GM19023 (cell line): ENCODE data around the gene XRCC4.
"Not testable (repeated sequence)": the region's sequence is repeated elsewhere in the genome, so short reads cannot be mapped to it uniquely, and the experiment has no call there.

ENCODE experiments used
- ATAC-seq: cut with Tn5 transposase; IDR thresholded peaks from one replicate; pipeline ENCODE4 v1.9.1; 2021; ENCODE audit warnings: mild to moderate bottlenecking, moderate library complexity; ENCODE audit not compliant: unreplicated experiment

Gene XRCC4

DNA sequence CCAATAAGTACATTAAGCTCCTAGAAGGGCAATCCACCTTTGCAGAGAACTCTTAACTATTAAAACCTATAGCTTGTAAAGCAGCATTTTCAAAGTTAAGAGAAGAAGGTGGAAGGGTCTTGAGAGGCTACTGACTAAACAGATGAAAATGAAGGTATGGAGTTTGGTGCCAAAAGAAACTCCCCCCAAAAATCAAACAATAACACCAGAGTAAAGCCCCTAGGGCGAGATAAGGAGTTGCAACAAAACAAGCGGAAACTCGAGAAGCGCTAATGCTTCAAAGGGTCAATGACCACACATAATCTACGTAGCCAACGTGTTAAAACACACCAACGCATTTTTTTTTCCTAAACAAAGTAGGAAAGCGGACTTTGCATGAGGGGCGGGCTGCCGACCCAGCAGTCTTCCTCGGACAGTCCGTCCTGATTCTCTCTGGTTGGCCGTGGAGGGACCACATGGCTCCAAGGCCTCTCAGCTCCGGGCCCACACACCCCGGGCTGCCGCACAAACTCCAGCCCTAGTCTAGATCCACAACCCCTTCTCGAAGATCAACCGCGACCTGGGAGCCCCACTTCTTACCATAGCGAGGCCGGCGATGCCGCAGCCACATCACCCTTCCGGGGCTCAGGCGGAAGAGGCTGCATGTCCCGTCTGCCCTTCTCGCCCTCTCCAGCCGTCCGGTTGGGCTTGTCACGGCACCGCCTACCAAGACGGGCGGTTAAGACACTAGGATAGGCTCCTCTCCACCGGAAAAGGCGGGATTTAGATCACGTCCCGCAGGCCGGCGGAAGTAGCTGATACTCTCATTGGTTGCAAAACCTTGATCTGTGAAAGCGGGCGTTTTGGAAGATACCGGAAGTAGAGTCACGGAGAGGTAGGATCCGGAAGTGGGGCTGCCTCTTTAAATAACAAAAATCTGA, at the start of gene XRCC4, which contains the start of gene TMEM167A:
Gene XRCC4 (plus strand): TSS at position 806 of the 920 bp plus-strand sequence. CDS start 27,373 bp downstream, outside the sequence.
Gene TMEM167A (minus strand): TSS at position 653 of the 920 bp plus-strand sequence. CDS start 71 bp downstream, at position 582.
- ATAC-seq, result peak; percentile 99

- ATAC-seq, result no peak
Measured at GRCh38 chr5:83029912-83030311, 47.4 kb upstream of the XRCC4 start.

GRCh38 chr5:83031381-83031780, 46.0 kb upstream of the XRCC4 start:
- no peak for ATAC-seq

- ATAC-seq, result no peak
Measured at GRCh38 chr5:83034036-83034435, 43.3 kb upstream of the XRCC4 start.

DNA sequence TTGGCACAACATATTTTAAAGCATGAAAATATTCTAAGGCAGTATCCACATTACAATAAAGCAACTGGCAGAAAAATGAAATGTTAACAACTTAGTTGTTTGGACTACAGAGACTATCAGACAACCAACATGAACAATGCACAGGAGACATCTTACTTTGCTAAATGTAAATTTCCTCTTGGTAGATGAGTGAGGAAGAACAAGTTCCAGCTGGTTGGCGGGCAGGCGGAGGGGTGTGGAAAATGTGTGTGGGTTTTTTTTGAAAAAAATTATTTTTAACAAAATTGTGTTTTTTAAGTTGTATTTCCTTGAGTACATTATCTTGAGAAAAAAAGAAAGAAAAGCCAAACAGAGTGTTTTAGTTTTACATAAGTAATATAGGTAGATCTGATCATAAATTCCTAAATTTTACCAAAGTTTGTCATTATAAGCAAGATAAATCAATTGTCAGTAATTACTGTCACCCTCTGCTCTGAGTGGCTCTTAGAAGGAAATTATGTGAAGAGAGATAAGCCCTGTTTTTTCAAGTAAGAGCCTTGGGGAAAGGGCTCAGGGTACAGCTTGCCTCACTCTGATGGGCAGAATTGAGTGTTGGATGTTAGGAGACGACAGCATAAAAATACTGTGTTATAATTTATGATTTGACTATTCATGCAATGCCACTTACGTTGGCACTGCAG, 42.7 kb upstream of the XRCC4 start:
- ATAC-seq, result no peak

DNA sequence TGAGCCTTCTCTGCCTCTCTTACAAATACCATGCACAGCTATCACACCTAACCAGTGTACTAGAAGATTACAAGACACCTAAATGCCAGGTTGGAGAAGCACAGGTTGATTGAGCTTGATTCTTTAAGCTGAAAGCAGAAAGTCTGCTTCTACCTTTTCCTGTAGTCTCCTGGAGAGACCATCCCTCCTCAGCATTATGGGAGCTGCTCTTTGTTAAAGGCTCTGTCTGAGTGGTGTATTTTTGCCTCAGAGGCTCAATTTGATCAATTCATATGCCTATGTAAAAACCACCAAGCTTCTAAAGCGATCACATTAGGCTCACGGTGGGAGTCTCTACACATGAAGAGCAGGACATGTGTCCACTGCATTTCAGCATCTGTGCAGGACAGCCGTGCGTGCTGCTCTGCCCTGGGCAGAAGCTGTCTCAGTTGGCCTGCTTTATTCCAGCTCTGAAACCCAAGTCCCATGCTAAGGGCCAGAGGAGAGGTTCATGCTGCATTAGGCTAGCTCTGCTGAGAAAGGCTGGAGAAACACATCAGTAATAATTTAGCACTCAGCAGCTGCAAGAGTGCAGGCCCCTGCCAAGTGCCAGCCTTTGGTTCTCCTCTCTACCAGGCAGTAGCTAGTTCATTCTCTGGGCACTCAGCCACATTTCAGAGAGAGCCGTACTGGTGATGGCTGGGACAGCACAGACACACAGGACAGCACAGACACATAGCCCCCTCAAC, 41.8 kb upstream of the XRCC4 start:
- no peak for ATAC-seq

- no peak for ATAC-seq
Measured at GRCh38 chr5:83036991-83037575, 40.3 kb upstream of the XRCC4 start.

GRCh38 chr5:83038924-83039323, 38.4 kb upstream of the XRCC4 start:
- no peak for ATAC-seq

- no peak for ATAC-seq
Measured at GRCh38 chr5:83042507-83042906, 34.8 kb upstream of the XRCC4 start.

GRCh38 chr5:83044926-83045325, 32.4 kb upstream of the XRCC4 start:
- ATAC-seq, result no peak

DNA sequence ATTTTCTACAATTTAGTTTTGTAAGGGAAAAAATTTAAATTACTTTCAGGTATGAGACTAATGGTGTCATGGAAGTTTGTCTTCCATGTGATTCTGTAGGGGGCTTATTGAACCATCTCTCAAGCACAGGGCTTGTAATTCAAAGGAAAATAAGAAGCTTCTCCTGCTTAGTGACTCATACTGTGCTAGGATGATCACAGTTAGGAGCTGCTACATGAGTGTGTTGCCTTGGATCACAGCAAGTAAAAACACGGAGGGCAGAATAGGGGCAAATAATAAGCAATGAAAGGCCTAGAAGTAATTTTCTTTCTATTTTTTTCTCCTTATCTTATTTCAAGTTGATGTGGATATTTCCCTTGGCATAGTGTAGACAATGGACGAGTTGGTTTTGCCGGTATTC, 29.1 kb upstream of the XRCC4 start:
- no peak for ATAC-seq

DNA sequence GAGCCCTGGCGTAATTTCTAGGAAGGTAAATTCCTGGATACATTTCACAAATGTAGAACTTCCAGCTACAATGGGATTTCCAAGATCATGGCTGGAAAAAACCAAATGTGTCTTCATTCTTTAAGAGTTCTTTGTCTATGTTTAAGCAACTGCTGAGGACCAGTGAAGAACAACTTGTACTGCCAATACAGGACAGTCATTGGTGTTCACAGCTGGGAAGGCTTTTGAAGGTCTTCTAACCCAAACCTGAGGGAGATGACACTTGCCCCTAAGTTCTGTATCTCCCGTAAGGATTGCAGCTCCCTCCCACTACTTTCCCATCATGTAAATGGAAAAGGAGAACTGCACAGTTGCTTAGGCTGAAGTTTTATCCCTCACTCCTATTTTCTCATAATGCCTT, 28.5 kb upstream of the XRCC4 start:
- no peak for ATAC-seq

DNA sequence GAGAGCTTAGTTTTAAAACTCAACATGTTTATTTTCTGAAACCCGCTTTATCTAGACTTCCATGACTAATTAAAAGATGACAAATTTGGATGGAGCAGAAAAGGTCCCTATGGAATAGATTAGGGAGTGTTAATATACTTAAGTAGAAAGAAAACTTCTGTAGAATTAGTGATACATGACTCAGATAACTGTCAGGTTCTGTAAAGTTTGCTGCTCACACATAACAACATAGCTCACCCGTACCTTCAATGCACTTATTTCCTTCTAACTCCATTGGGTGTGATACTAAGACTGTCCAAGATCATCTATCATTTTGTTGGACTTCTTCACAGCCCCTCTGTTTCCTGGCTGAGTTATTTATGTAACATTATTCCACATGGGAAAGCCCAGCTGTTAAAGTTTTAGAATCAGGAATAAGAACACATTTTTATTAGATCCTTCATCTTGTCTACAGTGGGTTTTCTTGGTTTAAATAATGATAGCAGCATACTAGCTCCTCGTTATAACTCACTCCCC, 27.9 kb upstream of the XRCC4 start:
- no peak for ATAC-seq

GRCh38 chr5:83050723-83051340, 26.5 kb upstream of the XRCC4 start:
- no peak for ATAC-seq

- no peak for ATAC-seq
Measured at GRCh38 chr5:83055166-83055565, 22.2 kb upstream of the XRCC4 start.

- ATAC-seq, result no peak
Measured at GRCh38 chr5:83058726-83059125, 18.6 kb upstream of the XRCC4 start.

- no peak for ATAC-seq
Measured at GRCh38 chr5:83059341-83059740, 18.0 kb upstream of the XRCC4 start.

GRCh38 chr5:83066548-83067110, 10.7 kb upstream of the XRCC4 start:
- no peak for ATAC-seq

DNA sequence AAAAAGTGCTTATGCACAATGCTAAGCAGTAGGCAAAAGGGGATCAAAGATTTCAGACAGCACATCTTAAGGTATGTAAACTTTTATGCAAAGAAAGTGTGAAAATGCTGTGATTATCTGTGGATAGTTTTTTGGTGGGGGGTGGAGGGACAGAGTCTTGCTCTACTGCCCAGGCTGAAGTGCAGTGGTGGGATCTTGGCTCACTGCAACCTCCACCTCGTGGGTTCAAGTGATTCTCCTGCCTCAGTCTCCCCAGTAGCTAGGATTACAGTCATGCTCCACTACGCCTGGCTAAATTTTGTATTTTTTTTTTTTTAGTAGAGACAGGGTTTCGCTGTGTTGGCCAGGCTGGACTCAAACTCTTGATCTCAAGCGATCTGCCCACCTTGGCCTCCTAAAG, 10.0 kb upstream of the XRCC4 start:
- not testable (repeated sequence) for ATAC-seq
